Spleen (tissue), 11 donors: ENCODE measurements around the gene LRRN2. TPM values are rescaled to one million over a fixed set of nuclear protein-coding genes. Genes with fewer than 3 reads are reported as not detected.

Experiments used
- DNase-seq: peaks from one replicate; pipeline ENCODE4 v3.0.0-alpha.2; 2020
- H3K27ac ChIP-seq, 8 donors: fragments of 200-600 bp; sonication (generic) in 7 of 8; 1 replicate in 4 of 8; 2 replicates in 4 of 8; pipeline versions ENCODE4 v1.5.0 to v1.8.0; 2016 to 2021; ENCODE audit warnings: inconsistent platforms in 4 of 8, mild to moderate bottlenecking in 4 of 8, moderate library complexity in 1 of 8
- H3K27me3 ChIP-seq, 7 donors: fragments of 200-600 bp; sonication (generic) in 6 of 7; replicated peaks in 1 of 7; 1 replicate in 4 of 7; 2 replicates in 3 of 7; pipeline versions ENCODE4 v1.5.0 to v1.8.0; 2016 to 2021; ENCODE audit warnings: inconsistent platforms in 3 of 7, mild to moderate bottlenecking in 1 of 7
- H3K36me3 ChIP-seq, 6 donors: fragments of 200-600 bp; sonication (generic) in 5 of 6; 1 replicate in 4 of 6; 2 replicates in 2 of 6; pipeline versions ENCODE4 v1.5.0 to v1.8.0; 2016 to 2021; ENCODE audit warnings: inconsistent platforms in 2 of 6
- H3K4me1 ChIP-seq, 6 donors: fragments of 200-600 bp; sonication (generic) in 5 of 6; 1 replicate in 3 of 6; 2 replicates in 3 of 6; pipeline versions ENCODE4 v1.5.0 to v1.8.0; 2016 to 2021; ENCODE audit warnings: inconsistent platforms in 3 of 6
- H3K4me3 ChIP-seq, 8 donors: fragments of 200-600 bp; sonication (generic) in 7 of 8; 1 replicate in 4 of 8; 2 replicates in 4 of 8; pipeline versions ENCODE4 v1.5.0 to v1.8.0; 2016 to 2021; ENCODE audit warnings: inconsistent platforms in 4 of 8, mild to moderate bottlenecking in 4 of 8, moderate library complexity in 2 of 8
- H3K9me3 ChIP-seq, 8 donors: fragments of 200-600 bp; sonication (generic) in 7 of 8; 1 replicate in 4 of 8; 2 replicates in 4 of 8; pipeline versions ENCODE4 v1.5.0 to v1.8.0; 2016 to 2021; ENCODE audit warnings: inconsistent platforms in 4 of 8
- CTCF ChIP-seq, 11 experiments: fragments of 200-600 bp in 7 of 11; fragments of 450-650 bp in 4 of 11; sonication (generic) in 4 of 11; IDR thresholded peaks in 8 of 11; conservative IDR thresholded peaks in 3 of 11; 1 replicate in 7 of 11; 2 replicates in 4 of 11; pipeline versions ENCODE4 v1.4.0 to v1.8.0; 2016 to 2021; ENCODE audit warnings: antibody characterized with exemption in 11 of 11, inconsistent platforms in 4 of 11, mild to moderate bottlenecking in 1 of 11
- POLR2A ChIP-seq, 3 donors: fragments of 450-650 bp; IDR thresholded peaks; one replicate each; pipeline ENCODE4 v1.5.1; 2017; ENCODE audit warnings: antibody characterized with exemption in 3 of 3, mild to moderate bottlenecking in 1 of 3
- POLR2AphosphoS5 ChIP-seq, 3 donors: sonication (generic); formaldehyde crosslinking; IDR thresholded peaks; one replicate each; pipeline ENCODE4 v1.5.1; 2017; ENCODE audit warnings: antibody characterized with exemption in 3 of 3
- WGBS, 5 donors: extraction: QIAGEN DNeasy Blood & Tissue Kit in 3 of 5; methylation state at CpG; one replicate each; pipeline versions ENCODE4 v1.1.5 to v1.1.7; 2013 to 2018; 5-methylcytosine and 5-hydroxymethylcytosine counted together
- intact Hi-C: fragments of 100-400 bp; cut with DNase I; formaldehyde crosslinking; loops from one replicate; pipeline ENCODE4 v1.15.0; 2023; ENCODE audit warnings: low total_unique reads
- polyA plus RNA-seq, 3 donors: library from polyadenylated mRNA; stranded (reverse); fragments of 200-250 nt; gene quantifications; one replicate each; pipeline ENCODE4 v1.2.1, GENCODE V29; 2013
- total RNA-seq, 7 donors: library from RNA; depleted of rRNA in 3 of 7; stranded (reverse); fragments of >200 nt in 3 of 7; fragmentation: NEBNext Ultra II Directional in 4 of 7; extraction: Animal tissue kit (Norgen Biotek cat#: 25700) in 4 of 7; gene quantifications; one replicate each; pipeline versions ENCODE4 v1.1.0 to v1.2.1, GENCODE V29; 2016 to 2021
- donor health status: healthy with polysubstance abuse.
- donor health status: DM: no; HTN: no; CAD: no; lungs with moderate emphysema.
- donor health status: DM: no; HTN: no; CAD: no.
- donor health status: Bipolar disorder and iron deficiency.
- donor health status: healthy.
- donor health status: DM: no; HTN: no; CAD: no.
- donor health status: DM: yes; HTN: yes; CAD: no.

The LRRN2 gene
- total and polyA plus RNA-seq, 10 donors, result 1.6 to 11.9 (median 4.5) TPM

GRCh38 chr1:204714861-204715511, 29.4 kb upstream of the LRRN2 start:
- 64 to 71% (median 69%) methylated on average over 10 to 12 of the region's 12 CpGs for WGBS, 5 donors
- Histone ChIP-seq H3K9me3 (no peaks in the 10 kb centered on the region), H3K4me1 (peaks cover 3 to 19% (median 14%) of the 10 kb centered on the region in 6 donors), H3K27me3 (peaks cover 0 to 34% (median 4%) of the 10 kb centered on the region in 7 donors), H3K27ac (peak overlapping the region in 1 of 8 donors; percentile 34), H3K4me3 (peak overlapping the region in 2 of 8 donors; percentile 4 to 42), H3K36me3 (no peaks in the 10 kb centered on the region)
- intact Hi-C loops, result no loop called here
- TF ChIP-seq CTCF (IDR thresholded peaks at IDR 0.05 in 8 of 11, conservative IDR thresholded peaks at IDR 0.05 in 3 of 11) (no peak), POLR2A (IDR thresholded peaks at IDR 0.05) (no peak), POLR2AphosphoS5 (IDR thresholded peaks at IDR 0.05) (no peak)
- DNase-seq, result no peak

- 60 to 89% (median 71%) methylated on average over 6 of the region's 6 CpGs for WGBS, 5 donors
- peaks cover 0 to 34% (median 4%) of the 10 kb centered on the region in 7 donors for H3K27me3 ChIP-seq
- peak overlapping the region in 2 of 8 donors; percentile 4 to 42 for H3K4me3 ChIP-seq
- intact Hi-C loops, result no loop called here
- no peaks in the 10 kb centered on the region for H3K36me3 ChIP-seq
- no peaks in the 10 kb centered on the region for H3K9me3 ChIP-seq
- TF ChIP-seq POLR2A (IDR thresholded peaks at IDR 0.05), result no peak
- no peak for TF ChIP-seq CTCF (IDR thresholded peaks at IDR 0.05 in 8 of 11, conservative IDR thresholded peaks at IDR 0.05 in 3 of 11)
- TF ChIP-seq POLR2AphosphoS5 (IDR thresholded peaks at IDR 0.05), result no peak
- peak overlapping the region in 1 of 8 donors; percentile 34 for H3K27ac ChIP-seq
- H3K4me1 ChIP-seq, result peaks cover 3 to 19% (median 14%) of the 10 kb centered on the region in 6 donors
- no peak for DNase-seq
Measured at GRCh38 chr1:204714194-204714860, 28.8 kb upstream of the LRRN2 start.

GRCh38 chr1:204713541-204713940, 28.0 kb upstream of the LRRN2 start:
- intact Hi-C loops, result no loop called here
- Histone ChIP-seq H3K9me3 (no peaks in the 10 kb centered on the region), H3K27ac (no peak overlapping the region), H3K4me1 (peaks cover 3 to 19% (median 14%) of the 10 kb centered on the region in 6 donors), H3K36me3 (no peaks in the 10 kb centered on the region), H3K4me3 (peak overlapping the region in 2 of 8 donors; percentile 0 to 16), H3K27me3 (peaks cover 0 to 34% (median 4%) of the 10 kb centered on the region in 7 donors)
- TF ChIP-seq CTCF (IDR thresholded peaks at IDR 0.05 in 8 of 11, conservative IDR thresholded peaks at IDR 0.05 in 3 of 11) (no peak), POLR2A (IDR thresholded peaks at IDR 0.05) (no peak), POLR2AphosphoS5 (IDR thresholded peaks at IDR 0.05) (no peak)
- 64 to 79% (median 77%) methylated on average over 5 of the region's 5 CpGs for WGBS, 5 donors
- DNase-seq, result no peak
